Measurements from ENCODE around the gene DDX41. TPM values are rescaled to one million over a fixed set of nuclear protein-coding genes. Genes with fewer than 3 reads are reported as not detected.

DDX41 gene
- total RNA-seq, 1 experiment from 2014 or later = 136 TPM

DNA sequence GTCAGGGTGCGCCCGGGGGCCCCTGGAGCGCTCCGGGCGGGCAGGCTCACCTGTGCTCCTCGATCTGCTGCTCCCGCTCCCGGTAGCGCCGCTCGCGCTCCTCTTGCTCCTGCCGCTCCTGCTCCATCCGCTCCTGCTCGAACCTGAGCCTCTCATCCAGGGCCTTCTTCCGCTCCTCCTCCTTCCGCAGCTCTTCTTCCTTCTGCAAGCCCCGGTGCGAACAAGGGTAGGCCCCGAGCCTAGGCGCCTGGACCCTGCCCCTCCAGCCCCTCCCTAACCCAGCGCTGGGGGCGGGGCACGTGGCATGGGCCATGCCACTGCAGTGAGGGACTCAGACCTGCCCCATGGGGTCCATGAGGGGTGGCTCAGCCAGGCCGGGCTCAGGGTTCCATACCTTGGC lies 49.9 kb downstream of the DDX41 start:
- H3K9me3 Mint-ChIP-seq = peaks cover 10% of the 10 kb centered on the region
- no peak overlapping the region for H3K27ac Mint-ChIP-seq
- H3K4me1 Mint-ChIP-seq = peaks cover 23% of the 10 kb centered on the region
- DNase-seq (ENCODE audit: low spot score) (no peak), ATAC-seq (no peak)
- ChIA-PET CTCF (interaction anchor here (0.6 to 16.7 kb wide), 2 partner anchors 9 to 26 kb away, joined by 4 to 230 read pairs; partner anchors contain the start of gene PDLIM7), POLR2A (no interaction called here)
- peaks cover 63% of the 10 kb centered on the region for H3K36me3 Mint-ChIP-seq
- H3K4me3 Mint-ChIP-seq = no peak overlapping the region
- H3K27me3 Mint-ChIP-seq (ENCODE audit: low read depth) = no peaks in the 10 kb centered on the region
- TF ChIP-seq ZNF121 (CRISPR knock-in tag; IDR thresholded peaks at IDR 0.05) (no peak), SMAD4 (CRISPR knock-in tag; IDR thresholded peaks at IDR 0.05) (no peak), NR3C1 (CRISPR knock-in tag; conservative IDR thresholded peaks at IDR 0.05; ENCODE audit: low read depth) (no peak), PRDM15 (CRISPR knock-in tag; IDR thresholded peaks at IDR 0.05) (no peak), SOX15 (CRISPR knock-in tag; IDR thresholded peaks at IDR 0.05) (no peak), OVOL2 (CRISPR knock-in tag; IDR thresholded peaks at IDR 0.05; ENCODE audit: borderline replicate concordance) (no peak), USF1 (CRISPR knock-in tag; IDR thresholded peaks at IDR 0.05) (no peak), NR2C2 (CRISPR knock-in tag; IDR thresholded peaks at IDR 0.05) (no peak), ZNF232 (CRISPR knock-in tag; IDR thresholded peaks at IDR 0.05) (no peak), ATF3 (CRISPR knock-in tag; conservative IDR thresholded peaks at IDR 0.05) (no peak)
- TF ChIP-seq, protein P1, sequence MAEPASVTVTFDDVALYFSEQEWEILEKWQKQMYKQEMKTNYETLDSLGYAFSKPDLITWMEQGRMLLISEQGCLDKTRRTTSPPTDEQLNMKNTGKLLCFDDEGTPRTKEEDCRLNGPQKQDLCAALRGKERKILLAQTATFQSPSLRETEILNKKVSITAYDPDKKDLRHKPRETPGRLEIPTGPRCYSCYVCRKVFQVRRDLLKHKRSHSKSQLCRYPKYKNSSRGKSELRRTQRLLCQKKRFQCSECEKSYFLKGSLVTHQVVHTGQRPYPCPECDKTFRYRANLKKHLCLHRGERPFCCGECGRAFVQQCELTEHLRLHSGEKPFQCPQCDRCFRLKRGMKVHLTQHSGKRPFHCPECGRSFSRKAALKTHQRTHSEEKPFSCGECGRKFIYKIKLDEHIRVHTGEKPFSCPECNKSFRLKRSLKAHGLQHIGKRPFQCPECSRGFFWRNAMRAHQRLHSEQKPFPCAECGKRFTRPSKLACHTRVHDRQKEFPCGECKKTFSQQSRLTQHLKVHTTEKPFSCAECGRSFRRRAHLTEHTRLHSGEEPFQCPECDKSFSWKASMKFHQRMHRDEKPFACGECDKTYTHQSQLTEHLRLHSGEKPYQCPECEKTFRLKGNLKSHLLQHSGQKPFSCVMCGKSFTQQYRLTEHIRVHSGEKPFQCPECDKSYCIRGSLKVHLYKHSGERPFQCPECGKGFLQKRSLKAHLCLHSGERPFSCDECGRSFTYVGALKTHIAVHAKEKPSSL (CRISPR knock-in tag; conservative IDR thresholded peaks at IDR 0.05) = no peak
- TF ChIP-seq, protein P2, sequence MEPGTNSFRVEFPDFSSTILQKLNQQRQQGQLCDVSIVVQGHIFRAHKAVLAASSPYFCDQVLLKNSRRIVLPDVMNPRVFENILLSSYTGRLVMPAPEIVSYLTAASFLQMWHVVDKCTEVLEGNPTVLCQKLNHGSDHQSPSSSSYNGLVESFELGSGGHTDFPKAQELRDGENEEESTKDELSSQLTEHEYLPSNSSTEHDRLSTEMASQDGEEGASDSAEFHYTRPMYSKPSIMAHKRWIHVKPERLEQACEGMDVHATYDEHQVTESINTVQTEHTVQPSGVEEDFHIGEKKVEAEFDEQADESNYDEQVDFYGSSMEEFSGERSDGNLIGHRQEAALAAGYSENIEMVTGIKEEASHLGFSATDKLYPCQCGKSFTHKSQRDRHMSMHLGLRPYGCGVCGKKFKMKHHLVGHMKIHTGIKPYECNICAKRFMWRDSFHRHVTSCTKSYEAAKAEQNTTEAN (CRISPR knock-in tag; IDR thresholded peaks at IDR 0.05) = no peak
- TF ChIP-seq, protein P3, sequence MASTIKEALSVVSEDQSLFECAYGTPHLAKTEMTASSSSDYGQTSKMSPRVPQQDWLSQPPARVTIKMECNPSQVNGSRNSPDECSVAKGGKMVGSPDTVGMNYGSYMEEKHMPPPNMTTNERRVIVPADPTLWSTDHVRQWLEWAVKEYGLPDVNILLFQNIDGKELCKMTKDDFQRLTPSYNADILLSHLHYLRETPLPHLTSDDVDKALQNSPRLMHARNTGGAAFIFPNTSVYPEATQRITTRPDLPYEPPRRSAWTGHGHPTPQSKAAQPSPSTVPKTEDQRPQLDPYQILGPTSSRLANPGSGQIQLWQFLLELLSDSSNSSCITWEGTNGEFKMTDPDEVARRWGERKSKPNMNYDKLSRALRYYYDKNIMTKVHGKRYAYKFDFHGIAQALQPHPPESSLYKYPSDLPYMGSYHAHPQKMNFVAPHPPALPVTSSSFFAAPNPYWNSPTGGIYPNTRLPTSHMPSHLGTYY (CRISPR knock-in tag; IDR thresholded peaks at IDR 0.05) = no peak
- TF ChIP-seq, protein P4, sequence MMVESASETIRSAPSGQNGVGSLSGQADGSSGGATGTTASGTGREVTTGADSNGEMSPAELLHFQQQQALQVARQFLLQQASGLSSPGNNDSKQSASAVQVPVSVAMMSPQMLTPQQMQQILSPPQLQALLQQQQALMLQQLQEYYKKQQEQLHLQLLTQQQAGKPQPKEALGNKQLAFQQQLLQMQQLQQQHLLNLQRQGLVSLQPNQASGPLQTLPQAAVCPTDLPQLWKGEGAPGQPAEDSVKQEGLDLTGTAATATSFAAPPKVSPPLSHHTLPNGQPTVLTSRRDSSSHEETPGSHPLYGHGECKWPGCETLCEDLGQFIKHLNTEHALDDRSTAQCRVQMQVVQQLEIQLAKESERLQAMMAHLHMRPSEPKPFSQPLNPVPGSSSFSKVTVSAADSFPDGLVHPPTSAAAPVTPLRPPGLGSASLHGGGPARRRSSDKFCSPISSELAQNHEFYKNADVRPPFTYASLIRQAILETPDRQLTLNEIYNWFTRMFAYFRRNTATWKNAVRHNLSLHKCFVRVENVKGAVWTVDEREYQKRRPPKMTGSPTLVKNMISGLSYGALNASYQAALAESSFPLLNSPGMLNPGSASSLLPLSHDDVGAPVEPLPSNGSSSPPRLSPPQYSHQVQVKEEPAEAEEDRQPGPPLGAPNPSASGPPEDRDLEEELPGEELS (CRISPR knock-in tag; IDR thresholded peaks at IDR 0.05) = no peak

Data from WTC11 (cell line).